HG03280 (cell line): ENCODE measurements around the gene TOP1.
A peak's percentile ranks its signal among the peaks of the same experiment; 100 is the strongest.

ENCODE experiments used
- ATAC-seq: cut with Tn5 transposase; IDR thresholded peaks from one replicate; pipeline ENCODE4 v1.9.1; 2021; ENCODE audit warnings: mild to moderate bottlenecking, moderate library complexity; ENCODE audit not compliant: unreplicated experiment

TOP1 gene

DNA sequence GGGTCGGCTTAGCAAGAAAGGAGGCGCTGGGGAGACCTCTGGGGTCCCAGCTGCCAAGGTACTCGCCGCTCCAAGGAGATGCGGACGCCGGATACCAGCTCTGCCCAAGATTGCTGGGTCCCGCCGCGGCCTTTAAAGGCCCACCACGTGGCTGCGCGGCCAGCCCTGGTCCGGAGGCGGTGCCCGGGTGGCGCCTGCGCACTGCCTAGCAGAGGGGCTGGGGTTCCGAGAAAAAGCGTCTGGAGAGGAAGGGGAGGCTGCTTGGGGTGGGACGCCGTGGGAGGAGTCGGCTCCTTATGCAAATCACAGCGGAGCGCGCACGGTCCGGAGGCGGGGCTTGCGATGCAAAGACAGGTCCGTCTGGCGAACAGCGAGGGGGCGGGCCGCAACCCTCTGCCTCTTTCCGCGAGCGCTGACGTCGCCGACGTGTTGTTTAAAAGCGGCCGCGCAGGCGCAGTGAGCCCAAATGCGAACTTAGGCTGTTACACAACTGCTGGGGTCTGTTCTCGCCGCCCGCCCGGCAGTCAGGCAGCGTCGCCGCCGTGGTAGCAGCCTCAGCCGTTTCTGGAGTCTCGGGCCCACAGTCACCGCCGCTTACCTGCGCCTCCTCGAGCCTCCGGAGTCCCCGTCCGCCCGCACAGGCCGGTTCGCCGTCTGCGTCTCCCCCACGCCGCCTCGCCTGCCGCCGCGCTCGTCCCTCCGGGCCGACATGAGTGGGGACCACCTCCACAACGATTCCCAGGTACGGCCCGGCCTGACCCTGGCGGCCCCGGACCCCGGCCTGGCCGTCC lies at the start of gene TOP1:
Gene TOP1, plus strand, starts transcription at position 464 of the 791 bp plus-strand sequence. Its CDS starts 246 bp downstream, at position 710.
- ATAC-seq: peak; percentile 93

DNA sequence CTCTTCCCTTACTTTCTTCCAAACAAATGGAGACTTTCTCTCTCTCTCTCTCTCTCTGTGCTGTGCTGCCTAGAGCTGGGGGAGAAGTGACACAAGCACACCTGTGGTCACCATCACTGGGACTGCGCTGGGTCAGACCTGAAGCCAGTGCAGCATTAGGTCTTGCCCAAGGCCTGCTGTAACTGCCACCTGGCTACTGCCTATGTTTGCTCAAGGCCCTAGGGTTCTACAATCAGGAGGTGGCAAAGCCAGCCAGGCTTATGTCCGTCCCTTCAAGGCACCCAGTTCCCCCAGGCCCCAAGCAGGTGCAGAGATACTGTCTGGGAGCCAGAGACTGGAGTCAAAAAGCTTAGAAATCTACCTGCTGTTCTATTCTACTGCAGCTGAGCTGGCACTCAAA lies 49.4 kb upstream of the TOP1 start:
- no peak for ATAC-seq

DNA sequence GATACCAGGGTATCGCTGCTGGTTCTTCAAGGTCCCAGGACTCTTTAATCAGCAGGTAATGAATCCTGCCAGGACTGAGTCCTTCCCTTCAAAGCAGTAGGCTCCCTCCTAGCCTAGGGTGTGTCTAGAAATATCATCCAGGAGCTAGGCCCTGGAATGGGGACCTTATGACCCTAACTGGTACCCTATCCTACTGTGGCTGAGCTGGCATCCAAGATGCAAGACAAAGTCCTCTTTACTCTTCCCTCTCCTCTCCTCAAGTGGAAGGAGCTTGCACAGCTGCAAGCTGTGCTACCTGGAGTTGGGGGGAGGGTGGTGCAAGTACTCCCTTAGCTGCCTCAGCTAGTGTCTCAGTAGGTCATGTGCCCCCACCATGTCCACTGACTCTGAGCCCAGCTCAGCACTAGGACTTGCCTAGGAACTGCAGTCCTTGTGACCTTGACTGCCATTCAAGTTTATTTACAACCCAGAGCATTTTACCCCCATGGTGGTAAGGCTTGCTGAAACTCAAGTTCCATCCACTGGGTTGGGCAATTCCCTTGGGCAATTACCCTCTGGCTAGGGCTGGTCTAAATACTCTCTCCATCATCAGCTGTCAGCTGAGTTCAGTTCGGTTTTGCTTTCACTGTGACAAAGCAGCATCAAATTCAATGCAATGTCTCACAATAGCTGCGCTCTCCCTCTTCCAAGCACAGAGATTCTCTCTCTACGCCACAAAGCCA lies 48.4 kb upstream of the TOP1 start:
- ATAC-seq: no peak

GRCh38 chr20:40980828-40981310 lies 47.8 kb upstream of the TOP1 start:
- no peak for ATAC-seq

- no peak for ATAC-seq
These were observed 46.0 kb upstream of the TOP1 start for GRCh38 chr20:40982415-40983145.

DNA sequence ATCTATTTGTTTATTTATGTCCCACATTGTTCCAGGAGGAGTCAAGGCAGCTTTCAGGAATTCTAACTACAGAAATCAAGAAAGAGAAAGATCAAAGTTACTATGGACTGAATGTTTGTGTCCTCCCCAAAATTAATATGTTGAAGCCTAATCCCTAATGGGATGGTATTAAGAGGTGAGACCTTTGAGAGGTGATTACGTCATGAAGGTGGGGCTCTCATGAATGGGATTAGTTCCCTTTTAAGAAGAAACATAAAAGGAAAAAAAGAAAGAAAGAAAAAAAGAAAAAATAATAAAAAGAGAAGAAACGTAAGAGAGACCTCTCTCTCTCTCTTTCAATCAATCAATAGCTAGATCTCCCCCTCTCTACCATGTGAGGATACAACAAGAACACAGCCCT lies 44.7 kb upstream of the TOP1 start:
- ATAC-seq: no peak

DNA sequence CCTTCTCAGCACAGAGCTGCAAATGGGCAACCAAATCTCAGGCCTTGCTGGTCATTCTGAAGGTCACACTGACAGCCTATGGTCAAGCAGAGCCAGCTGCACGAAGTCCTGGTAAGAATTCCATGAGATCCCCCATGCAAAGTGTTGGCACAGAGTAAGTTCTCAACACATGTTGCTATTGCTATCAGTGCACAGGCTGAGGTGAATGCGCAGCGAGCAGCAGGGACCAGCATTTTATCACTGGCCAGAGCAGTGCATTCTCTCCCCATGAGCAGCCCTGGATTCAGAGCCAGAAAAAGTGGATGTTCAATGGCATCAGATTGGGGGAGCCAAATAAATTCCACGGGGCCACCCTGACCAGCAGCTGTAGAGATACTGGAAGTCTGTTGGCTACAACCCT lies 44.1 kb upstream of the TOP1 start:
- no peak for ATAC-seq

DNA sequence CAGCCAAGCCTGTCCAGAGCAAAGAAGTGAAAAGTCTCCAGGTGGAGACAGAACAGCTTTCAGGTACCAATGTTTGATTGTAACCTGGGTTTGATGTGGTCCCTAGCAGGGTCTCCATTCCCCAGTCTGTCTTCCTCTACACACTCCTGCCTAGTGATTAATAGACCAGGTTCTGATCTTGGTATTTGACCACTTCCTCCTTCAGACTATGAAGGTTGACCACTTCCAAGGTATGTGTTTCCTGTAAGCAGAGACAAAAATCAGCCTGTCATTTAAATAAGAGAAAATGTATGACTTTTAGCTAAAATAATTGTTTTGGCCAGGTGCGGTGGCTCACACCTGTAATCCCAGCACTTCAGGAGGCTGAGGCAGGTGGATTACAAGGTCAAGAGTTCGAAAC lies 41.8 kb upstream of the TOP1 start:
- no peak for ATAC-seq

GRCh38 chr20:40990542-40991120 lies 38.0 kb upstream of the TOP1 start:
- peak; percentile 57 for ATAC-seq

- peak; percentile 89 for ATAC-seq
These were observed 37.3 kb upstream of the TOP1 start for GRCh38 chr20:40991181-40991889.

DNA sequence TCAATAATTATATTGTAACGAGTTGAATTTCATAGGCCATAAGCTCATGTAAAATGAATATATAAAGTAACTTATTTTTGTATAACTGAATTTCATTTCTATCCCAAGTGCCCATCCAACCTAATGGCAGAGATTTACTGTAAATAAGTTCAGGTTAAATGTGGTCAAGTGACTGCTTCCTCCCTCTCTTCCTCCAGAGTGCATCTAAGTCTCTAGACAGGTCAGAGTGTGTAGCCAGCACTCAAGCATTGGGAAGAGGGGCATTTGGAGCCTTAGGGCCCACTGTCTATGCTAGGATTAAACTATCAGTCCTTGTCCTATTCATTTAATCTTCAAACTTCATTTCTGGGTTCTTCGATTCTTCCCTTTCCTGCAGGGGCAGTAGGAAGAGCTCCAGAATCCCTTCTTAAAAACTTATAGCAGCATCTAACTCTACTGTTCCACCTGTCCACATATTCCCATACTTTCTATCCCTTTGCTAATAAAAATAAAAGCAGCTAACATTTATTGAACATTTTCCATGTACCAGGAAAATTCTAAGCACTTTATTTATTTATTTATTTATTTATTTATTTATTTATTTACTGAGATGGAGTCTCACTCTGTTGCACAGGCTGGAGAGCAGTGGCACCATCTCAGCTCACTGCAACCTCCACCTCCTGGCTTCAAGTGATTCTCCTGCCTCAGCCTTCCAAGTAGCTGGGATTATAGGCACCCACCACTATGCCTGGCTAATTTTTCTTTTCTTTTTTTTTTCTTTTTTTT lies 36.1 kb upstream of the TOP1 start:
- ATAC-seq: no peak

DNA sequence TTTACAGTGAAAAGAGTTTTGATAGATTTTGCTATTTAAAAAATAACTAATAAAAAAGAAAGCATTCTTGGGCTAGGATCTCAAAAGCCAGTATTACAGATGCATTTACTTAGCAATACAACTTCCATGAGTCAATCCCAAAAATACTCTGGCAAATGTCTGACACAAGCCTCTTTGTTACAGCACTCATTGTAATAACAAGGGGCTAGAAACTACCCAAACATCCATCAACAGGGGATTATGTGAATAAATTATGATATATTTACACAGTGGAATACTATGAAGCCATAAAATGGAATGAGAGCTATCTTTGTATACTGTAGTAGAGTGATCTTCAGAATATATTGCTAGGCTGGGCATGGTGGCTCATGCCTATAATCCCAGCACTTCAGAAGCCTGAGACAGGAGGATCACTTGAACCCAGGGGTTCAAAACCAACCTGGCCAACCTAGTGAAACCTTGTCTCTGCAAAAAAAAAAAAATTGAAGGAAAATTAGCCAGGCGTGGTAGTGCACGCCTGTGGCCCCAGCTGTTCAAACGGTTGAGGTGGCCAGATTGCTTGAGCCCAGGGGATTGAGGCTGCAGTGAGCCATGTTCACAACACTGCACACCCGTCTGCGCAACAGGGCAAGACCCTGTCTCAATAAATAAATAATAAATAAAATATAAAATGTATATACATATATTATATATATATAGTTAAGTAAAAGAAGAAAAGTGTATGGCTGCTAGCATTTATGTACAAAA lies 34.7 kb upstream of the TOP1 start:
- ATAC-seq: no peak

- no peak for ATAC-seq
These were observed 32.3 kb upstream of the TOP1 start for GRCh38 chr20:40996326-40996725.

- no peak for ATAC-seq
These were observed 31.5 kb upstream of the TOP1 start for GRCh38 chr20:40997116-40997515.

DNA sequence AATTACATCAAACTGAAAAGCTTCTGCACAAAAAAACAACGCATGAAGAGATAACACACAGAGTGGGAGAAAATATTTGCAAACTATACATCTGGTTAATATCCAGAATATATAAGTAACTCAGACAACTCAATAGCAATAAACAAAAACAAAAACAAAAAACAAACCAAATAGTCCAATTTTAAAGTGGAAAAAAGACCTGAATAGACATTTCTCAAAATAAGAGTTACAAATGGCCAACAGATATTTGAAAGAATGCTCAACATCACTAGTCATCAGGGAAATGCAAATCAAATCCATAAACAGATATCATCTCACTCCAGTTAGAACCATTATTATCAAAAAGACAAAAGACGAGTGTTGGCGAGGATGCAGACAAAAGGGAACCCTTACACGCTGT lies 28.8 kb upstream of the TOP1 start:
- no peak for ATAC-seq

DNA sequence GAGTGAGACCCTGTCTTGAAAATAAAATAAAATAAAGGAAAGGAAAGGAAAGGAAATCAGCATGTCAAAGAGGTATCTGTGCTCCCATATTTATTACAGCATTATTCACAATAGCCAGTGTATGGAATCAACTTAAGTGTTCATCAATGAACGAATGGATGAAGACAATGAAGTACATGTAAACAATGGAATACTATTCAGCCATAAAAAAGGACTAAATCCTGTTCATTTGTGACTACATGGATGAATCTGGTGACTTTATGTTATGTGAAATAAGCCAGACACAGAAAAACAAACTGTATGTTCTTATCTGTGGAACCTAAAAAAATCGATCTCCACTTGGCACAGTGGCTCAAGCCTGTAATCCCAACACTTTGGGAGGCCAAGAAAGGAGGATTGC lies 28.0 kb upstream of the TOP1 start:
- ATAC-seq: no peak

- ATAC-seq: no peak
These were observed 27.1 kb upstream of the TOP1 start for GRCh38 chr20:41001497-41001896.

DNA sequence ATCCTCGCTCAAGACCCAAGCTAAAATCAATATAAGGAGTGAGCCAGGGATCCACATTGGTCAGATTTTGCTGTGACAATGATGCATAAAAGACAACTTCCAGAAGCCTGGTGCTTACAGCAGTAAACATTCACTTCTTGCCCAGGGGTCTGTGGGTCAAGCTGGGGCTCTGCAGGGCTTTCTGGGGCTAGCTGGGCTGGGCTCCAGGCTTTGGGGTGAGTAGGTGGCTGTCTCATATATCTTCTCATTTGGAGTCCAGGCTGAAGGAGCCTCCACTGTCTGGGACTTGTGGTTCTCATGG lies 25.8 kb upstream of the TOP1 start:
- ATAC-seq: no peak
